HepG2 (cell line): ENCODE results near the gene TOB2. TPM values are rescaled to one million over a fixed set of nuclear protein-coding genes. Genes with fewer than 3 reads are reported as not detected.

Source experiments
- ATM ChIP-seq: fragments of 450-650 bp; IDR thresholded peaks from 2 replicates; pipeline ENCODE4 v1.7.1; 2017; ENCODE audit warnings: mild to moderate bottlenecking, borderline replicate concordance
- CC2D1A ChIP-seq: sonication (generic); formaldehyde crosslinking; IDR thresholded peaks from 2 replicates; pipeline ENCODE4 v1.8.1; 2023; ENCODE audit warnings: mild to moderate bottlenecking, missing genetic modification reagents
- EHMT2 ChIP-seq: fragments of 200-600 bp; sonication (generic); IDR thresholded peaks from 2 replicates; pipeline ENCODE4 v1.7.0; 2017; ENCODE audit warnings: antibody characterized with exemption, low read depth, low read length, borderline replicate concordance
- ERF ChIP-seq: IDR thresholded peaks from 2 replicates; pipeline ENCODE4 v1.6.1; 2018; ENCODE audit warnings: missing biosample characterization, missing genetic modification reagents
- HES4 ChIP-seq: sonication (generic); formaldehyde crosslinking; IDR thresholded peaks from 2 replicates; pipeline ENCODE4 v1.9.0; 2021; ENCODE audit warnings: mild to moderate bottlenecking, missing genetic modification reagents, borderline replicate concordance
- HNRNPL ChIP-seq: fragments of 200-400 bp; formaldehyde crosslinking; IDR thresholded peaks from 2 replicates; pipeline ENCODE4 v1.6.1; 2017; ENCODE audit warnings: mild to moderate bottlenecking, low read depth, low read length
- HOXA3 ChIP-seq: sonication (generic); formaldehyde crosslinking; IDR thresholded peaks from 2 replicates; pipeline ENCODE4 v1.5.0; 2020; ENCODE audit warnings: missing genetic modification reagents
- KLF12 ChIP-seq: sonication (generic); formaldehyde crosslinking; IDR thresholded peaks from 2 replicates; pipeline ENCODE4 v1.4.0; 2020; ENCODE audit warnings: missing genetic modification reagents, borderline replicate concordance
- MAFF ChIP-seq: IDR thresholded peaks from 2 replicates; pipeline ENCODE4 v1.6.1; 2011; ENCODE audit warnings: low read depth, low read length, improper control_type of control experiment
- MIER3 ChIP-seq: IDR thresholded peaks from 2 replicates; pipeline ENCODE4 v1.6.1; 2016; ENCODE audit warnings: missing compliant biosample characterization, borderline replicate concordance
- TAF1 ChIP-seq: sonication (generic); formaldehyde crosslinking; IDR thresholded peaks from 2 replicates; pipeline ENCODE4 v1.4.0; 2020; ENCODE audit warnings: missing genetic modification reagents
- TMF1 ChIP-seq: sonication (generic); formaldehyde crosslinking; IDR thresholded peaks from 2 replicates; pipeline ENCODE4 v1.8.1; 2022; ENCODE audit warnings: low read depth, missing genetic modification reagents
- ZBTB21 ChIP-seq: sonication (generic); formaldehyde crosslinking; IDR thresholded peaks from 2 replicates; pipeline ENCODE4 v1.4.0; 2020; ENCODE audit warnings: missing genetic modification reagents
- ZFP41 ChIP-seq: sonication (generic); formaldehyde crosslinking; IDR thresholded peaks from 2 replicates; pipeline ENCODE4 v1.4.0; 2020; ENCODE audit warnings: mild to moderate bottlenecking, missing genetic modification reagents, borderline replicate concordance
- ZKSCAN1 ChIP-seq: fragments of 150-350 bp; IDR thresholded peaks from 2 replicates; pipeline ENCODE4 v1.6.1; 2014; ENCODE audit warnings: low read length
- ZKSCAN8 ChIP-seq: IDR thresholded peaks from 2 replicates; pipeline ENCODE4 v1.6.1; 2016; ENCODE audit warnings: borderline replicate concordance, missing genetic modification reagents, missing compliant biosample characterization
- ZMYM3 ChIP-seq: sonication (generic); formaldehyde crosslinking; IDR thresholded peaks from 2 replicates; pipeline ENCODE4 v1.5.1; 2020; ENCODE audit warnings: mild to moderate bottlenecking, missing genetic modification reagents
- ZMYM4 ChIP-seq: sonication (generic); formaldehyde crosslinking; IDR thresholded peaks from 2 replicates; pipeline ENCODE4 v1.8.1; 2023; ENCODE audit warnings: mild to moderate bottlenecking, missing genetic modification reagents
- ZNF138 ChIP-seq: sonication (generic); formaldehyde crosslinking; IDR thresholded peaks from 2 replicates; pipeline ENCODE4 v1.5.0; 2020; ENCODE audit warnings: mild to moderate bottlenecking, low read depth, missing genetic modification reagents
- ZNF207 ChIP-seq: fragments of 450-650 bp; IDR thresholded peaks from 2 replicates; pipeline ENCODE4 v1.6.1; 2016; ENCODE audit warnings: antibody characterized with exemption, borderline replicate concordance
- ZNF430 ChIP-seq: sonication (generic); formaldehyde crosslinking; IDR thresholded peaks from 2 replicates; pipeline ENCODE4 v1.9.0; 2021; ENCODE audit warnings: mild to moderate bottlenecking, missing genetic modification reagents
- ZNF547 ChIP-seq: sonication (generic); formaldehyde crosslinking; IDR thresholded peaks from 2 replicates; pipeline ENCODE4 v1.5.1; 2020; ENCODE audit warnings: mild to moderate bottlenecking, missing genetic modification reagents
- ZNF557 ChIP-seq: sonication (generic); formaldehyde crosslinking; IDR thresholded peaks from 2 replicates; pipeline ENCODE4 v1.4.0; 2020; ENCODE audit warnings: missing genetic modification reagents
- polyA plus RNA-seq, 8 experiments: library from polyadenylated mRNA; depleted of rRNA in 3 of 8; stranded (reverse) in 7 of 8; unstranded in 1 of 8; fragments of >200 nt; fragmentation: Illumina TruSeq in 4 of 8; extraction: Trizol in 4 of 8; gene quantifications; 2 replicates each; pipeline versions ENCODE4 v1.2.1 to v1.2.3, GENCODE V29; 2011 to 2016; ENCODE audit warnings: low read depth in 4 of 8, missing spikeins in 1 of 8, mixed read lengths in 1 of 8; ENCODE audit not compliant: insufficient read depth in 1 of 8
- total RNA-seq, 5 experiments: library from RNA; depleted of rRNA; stranded (reverse); fragments of >200 nt; fragmentation: Illumina TruSeq; extraction: Trizol; gene quantifications; 2 replicates each; pipeline ENCODE4 v1.2.3, GENCODE V29; 2016; ENCODE audit warnings: low read depth in 1 of 5
- TF ChIP-seq, protein P1 (sequence below): IDR thresholded peaks from 2 replicates; pipeline ENCODE4 v1.6.1; 2012; ENCODE audit warnings: inconsistent platforms
- TF ChIP-seq, protein P2 (sequence below): sonication (generic); formaldehyde crosslinking; IDR thresholded peaks from 2 replicates; pipeline ENCODE4 v1.5.0; 2020; ENCODE audit warnings: mild to moderate bottlenecking, missing genetic modification reagents
- TF ChIP-seq, protein P3 (sequence below): sonication (generic); formaldehyde crosslinking; IDR thresholded peaks from 2 replicates; pipeline ENCODE4 v1.8.1; 2022; ENCODE audit warnings: low read depth, mild to moderate bottlenecking, missing genetic modification reagents

TOB2 gene
- total and polyA plus RNA-seq, 2 of the 13 experiments (the other 11 are each of a cell fraction or from before 2014, with no cell fraction given): 12.2 to 13.7 TPM

DNA sequence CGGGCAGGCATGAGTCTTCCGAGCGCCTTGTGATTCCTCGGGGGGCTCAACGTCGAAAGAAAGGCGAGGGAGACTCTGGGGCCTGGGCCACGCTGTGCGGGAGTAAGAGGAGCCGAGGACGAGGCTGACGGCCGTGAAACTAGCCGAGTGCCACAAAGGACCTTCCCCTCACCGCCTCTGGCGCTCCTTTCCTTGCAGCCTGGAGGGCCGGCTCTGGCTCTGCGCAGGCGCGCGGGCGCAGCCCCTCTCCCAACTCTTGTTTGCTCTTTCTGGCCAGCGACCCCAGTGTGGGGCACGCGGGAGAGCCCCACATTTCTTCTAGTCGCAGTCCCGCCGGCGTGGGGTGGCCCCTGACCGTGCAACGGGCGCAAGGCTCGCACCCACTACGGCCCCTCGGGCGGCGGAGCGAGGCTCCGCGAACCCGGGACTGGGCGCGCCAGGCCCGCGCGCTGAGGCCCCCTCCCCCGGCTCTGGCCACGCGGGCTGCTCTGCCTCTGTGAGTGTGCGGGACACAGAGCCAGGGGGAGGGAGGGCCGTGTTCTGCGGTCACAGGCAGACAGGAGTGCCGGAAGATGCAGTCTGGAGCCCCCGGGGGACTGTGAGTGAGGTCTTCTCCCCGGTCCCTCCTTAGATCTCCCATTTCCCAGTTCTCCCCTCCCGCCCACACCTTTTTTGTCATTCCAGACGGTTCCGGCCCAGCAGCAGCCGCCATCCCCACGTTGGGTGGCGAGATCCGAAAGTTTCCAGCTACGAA, 1.0 kb upstream of the TOB2 start (continued):
- no peak for TF ChIP-seq TMF1 (CRISPR knock-in tag)
- TF ChIP-seq CC2D1A (CRISPR knock-in tag): no peak
- TF ChIP-seq ERF: 0 out of 2 replicates have a peak, but pooled peaks have one; percentile 2
- TF ChIP-seq HNRNPL: no peak
- TF ChIP-seq ZNF138: 0 out of 2 replicates have a peak, but pooled peaks have one; percentile 7
- TF ChIP-seq ZBTB21 (CRISPR knock-in tag): no peak
- peak; percentile 79; the same call in 1 of the 2 replicates for TF ChIP-seq HES4 (CRISPR knock-in tag)
- TF ChIP-seq, protein P1, sequence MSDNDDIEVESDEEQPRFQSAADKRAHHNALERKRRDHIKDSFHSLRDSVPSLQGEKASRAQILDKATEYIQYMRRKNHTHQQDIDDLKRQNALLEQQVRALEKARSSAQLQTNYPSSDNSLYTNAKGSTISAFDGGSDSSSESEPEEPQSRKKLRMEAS: peak; percentile 67
- TF ChIP-seq ZNF557 (CRISPR knock-in tag): peak; percentile 19; the same call in 1 of the 2 replicates
- TF ChIP-seq, protein P2, sequence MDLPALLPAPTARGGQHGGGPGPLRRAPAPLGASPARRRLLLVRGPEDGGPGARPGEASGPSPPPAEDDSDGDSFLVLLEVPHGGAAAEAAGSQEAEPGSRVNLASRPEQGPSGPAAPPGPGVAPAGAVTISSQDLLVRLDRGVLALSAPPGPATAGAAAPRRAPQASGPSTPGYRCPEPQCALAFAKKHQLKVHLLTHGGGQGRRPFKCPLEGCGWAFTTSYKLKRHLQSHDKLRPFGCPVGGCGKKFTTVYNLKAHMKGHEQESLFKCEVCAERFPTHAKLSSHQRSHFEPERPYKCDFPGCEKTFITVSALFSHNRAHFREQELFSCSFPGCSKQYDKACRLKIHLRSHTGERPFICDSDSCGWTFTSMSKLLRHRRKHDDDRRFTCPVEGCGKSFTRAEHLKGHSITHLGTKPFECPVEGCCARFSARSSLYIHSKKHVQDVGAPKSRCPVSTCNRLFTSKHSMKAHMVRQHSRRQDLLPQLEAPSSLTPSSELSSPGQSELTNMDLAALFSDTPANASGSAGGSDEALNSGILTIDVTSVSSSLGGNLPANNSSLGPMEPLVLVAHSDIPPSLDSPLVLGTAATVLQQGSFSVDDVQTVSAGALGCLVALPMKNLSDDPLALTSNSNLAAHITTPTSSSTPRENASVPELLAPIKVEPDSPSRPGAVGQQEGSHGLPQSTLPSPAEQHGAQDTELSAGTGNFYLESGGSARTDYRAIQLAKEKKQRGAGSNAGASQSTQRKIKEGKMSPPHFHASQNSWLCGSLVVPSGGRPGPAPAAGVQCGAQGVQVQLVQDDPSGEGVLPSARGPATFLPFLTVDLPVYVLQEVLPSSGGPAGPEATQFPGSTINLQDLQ (CRISPR knock-in tag): 0 out of 2 replicates have a peak, but pooled peaks have one; percentile 35
- no peak for TF ChIP-seq ZKSCAN1
- TF ChIP-seq KLF12 (CRISPR knock-in tag): 0 out of 2 replicates have a peak, but pooled peaks have one; percentile 25
- no peak for TF ChIP-seq TAF1 (CRISPR knock-in tag)
- no peak for TF ChIP-seq EHMT2
- TF ChIP-seq ZMYM4 (CRISPR knock-in tag): 0 out of 2 replicates have a peak, but pooled peaks have one; percentile 1
- TF ChIP-seq ZMYM3: no peak
- TF ChIP-seq ATM: no peak
- no peak for TF ChIP-seq HOXA3 (CRISPR knock-in tag)
- TF ChIP-seq ZNF207: no peak
- TF ChIP-seq, protein P3, sequence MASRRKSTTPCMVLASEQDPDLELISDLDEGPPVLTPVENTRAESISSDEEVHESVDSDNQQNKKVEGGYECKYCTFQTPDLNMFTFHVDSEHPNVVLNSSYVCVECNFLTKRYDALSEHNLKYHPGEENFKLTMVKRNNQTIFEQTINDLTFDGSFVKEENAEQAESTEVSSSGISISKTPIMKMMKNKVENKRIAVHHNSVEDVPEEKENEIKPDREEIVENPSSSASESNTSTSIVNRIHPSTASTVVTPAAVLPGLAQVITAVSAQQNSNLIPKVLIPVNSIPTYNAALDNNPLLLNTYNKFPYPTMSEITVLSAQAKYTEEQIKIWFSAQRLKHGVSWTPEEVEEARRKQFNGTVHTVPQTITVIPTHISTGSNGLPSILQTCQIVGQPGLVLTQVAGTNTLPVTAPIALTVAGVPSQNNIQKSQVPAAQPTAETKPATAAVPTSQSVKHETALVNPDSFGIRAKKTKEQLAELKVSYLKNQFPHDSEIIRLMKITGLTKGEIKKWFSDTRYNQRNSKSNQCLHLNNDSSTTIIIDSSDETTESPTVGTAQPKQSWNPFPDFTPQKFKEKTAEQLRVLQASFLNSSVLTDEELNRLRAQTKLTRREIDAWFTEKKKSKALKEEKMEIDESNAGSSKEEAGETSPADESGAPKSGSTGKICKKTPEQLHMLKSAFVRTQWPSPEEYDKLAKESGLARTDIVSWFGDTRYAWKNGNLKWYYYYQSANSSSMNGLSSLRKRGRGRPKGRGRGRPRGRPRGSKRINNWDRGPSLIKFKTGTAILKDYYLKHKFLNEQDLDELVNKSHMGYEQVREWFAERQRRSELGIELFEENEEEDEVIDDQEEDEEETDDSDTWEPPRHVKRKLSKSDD (CRISPR knock-in tag): no peak
- no peak for TF ChIP-seq MIER3 (CRISPR knock-in tag)
- TF ChIP-seq ZNF430: no peak; the same call in 1 of the 2 replicates
- no peak; the same call in 1 of the 2 replicates for TF ChIP-seq ZKSCAN8 (CRISPR knock-in tag)
- no peak; the same call in 1 of the 2 replicates for TF ChIP-seq ZNF547
- TF ChIP-seq MAFF: no peak
- no peak for TF ChIP-seq ZFP41
